Ovary (tissue), 3 donors: ENCODE measurements around the gene LMTK2.

Source experiments
- POLR2A ChIP-seq: fragments of 450-650 bp; IDR thresholded peaks from one replicate; pipeline ENCODE4 v1.6.1; 2017; ENCODE audit warnings: antibody characterized with exemption, mild to moderate bottlenecking, moderate library complexity
- TF ChIP-seq, protein P1 (sequence below), 3 donors: fragments of 450-650 bp in 2 of 3; fragments of 200-600 bp in 1 of 3; IDR thresholded peaks; one replicate each; pipeline versions ENCODE4 v1.5.1 to v1.8.0; 2016 to 2022; ENCODE audit warnings: antibody characterized with exemption in 3 of 3, mild to moderate bottlenecking in 1 of 3
- donor health status: DM: no; HTN: no; CAD: no.

DNA sequence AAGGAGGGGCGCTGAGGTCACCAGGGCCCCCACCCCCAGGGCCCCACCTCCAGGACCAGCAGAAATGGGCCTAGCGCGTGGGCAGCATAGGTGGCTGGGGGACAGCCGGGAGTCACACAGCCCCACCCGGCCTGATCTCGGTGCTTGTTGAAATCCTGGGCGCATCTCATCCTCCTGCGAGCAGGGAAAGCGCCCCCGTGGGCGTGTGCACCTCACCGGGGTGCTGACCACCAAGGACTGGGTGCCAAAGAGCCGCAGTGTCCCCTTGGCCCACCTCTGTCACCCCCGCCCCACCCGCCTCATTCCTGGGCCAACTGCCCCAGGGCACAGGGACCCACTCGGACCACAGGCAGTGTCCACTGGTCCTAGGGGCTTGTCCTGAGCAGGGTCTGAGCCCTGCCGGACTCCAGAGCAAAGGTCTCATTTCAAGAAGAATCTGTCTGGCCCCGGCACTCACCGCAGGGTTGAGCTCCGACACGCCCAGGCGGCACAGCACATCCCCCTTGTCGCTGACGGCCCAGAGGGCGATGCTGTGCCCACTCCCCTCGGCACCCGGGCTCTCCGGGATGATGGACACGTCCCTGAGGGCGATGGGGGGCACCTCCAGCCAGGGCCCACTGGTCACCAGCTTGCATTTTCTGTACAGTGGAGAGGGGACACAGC lies 116.0 kb downstream of the LMTK2 start:
- TF ChIP-seq, protein P1, sequence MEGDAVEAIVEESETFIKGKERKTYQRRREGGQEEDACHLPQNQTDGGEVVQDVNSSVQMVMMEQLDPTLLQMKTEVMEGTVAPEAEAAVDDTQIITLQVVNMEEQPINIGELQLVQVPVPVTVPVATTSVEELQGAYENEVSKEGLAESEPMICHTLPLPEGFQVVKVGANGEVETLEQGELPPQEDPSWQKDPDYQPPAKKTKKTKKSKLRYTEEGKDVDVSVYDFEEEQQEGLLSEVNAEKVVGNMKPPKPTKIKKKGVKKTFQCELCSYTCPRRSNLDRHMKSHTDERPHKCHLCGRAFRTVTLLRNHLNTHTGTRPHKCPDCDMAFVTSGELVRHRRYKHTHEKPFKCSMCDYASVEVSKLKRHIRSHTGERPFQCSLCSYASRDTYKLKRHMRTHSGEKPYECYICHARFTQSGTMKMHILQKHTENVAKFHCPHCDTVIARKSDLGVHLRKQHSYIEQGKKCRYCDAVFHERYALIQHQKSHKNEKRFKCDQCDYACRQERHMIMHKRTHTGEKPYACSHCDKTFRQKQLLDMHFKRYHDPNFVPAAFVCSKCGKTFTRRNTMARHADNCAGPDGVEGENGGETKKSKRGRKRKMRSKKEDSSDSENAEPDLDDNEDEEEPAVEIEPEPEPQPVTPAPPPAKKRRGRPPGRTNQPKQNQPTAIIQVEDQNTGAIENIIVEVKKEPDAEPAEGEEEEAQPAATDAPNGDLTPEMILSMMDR (IDR thresholded peaks at IDR 0.05), result no peak
- TF ChIP-seq POLR2A, result no peak
